Fibroblast of mammary gland (primary cell): ENCODE data around the gene TRAPPC11.
A peak's percentile ranks its signal among the peaks of the same experiment; 100 is the strongest.

Experiments used
- DNase-seq: peaks from one replicate; pipeline ENCODE4 v3.0.0-alpha.2; 2010; ENCODE audit warnings: low read depth
- H3K4me3 ChIP-seq: 2 replicates; pipeline ENCODE4 v1.5.1; 2011; ENCODE audit warnings: low read depth, mild to moderate bottlenecking, low read length, moderate library complexity; ENCODE audit not compliant: control insufficient read depth
- TF ChIP-seq, protein P1 (sequence below): conservative IDR thresholded peaks from 2 replicates; pipeline ENCODE4 v1.5.1; 2011; ENCODE audit warnings: low read depth, low read length, inconsistent platforms; ENCODE audit not compliant: control insufficient read depth, insufficient read depth

The TRAPPC11 gene

DNA sequence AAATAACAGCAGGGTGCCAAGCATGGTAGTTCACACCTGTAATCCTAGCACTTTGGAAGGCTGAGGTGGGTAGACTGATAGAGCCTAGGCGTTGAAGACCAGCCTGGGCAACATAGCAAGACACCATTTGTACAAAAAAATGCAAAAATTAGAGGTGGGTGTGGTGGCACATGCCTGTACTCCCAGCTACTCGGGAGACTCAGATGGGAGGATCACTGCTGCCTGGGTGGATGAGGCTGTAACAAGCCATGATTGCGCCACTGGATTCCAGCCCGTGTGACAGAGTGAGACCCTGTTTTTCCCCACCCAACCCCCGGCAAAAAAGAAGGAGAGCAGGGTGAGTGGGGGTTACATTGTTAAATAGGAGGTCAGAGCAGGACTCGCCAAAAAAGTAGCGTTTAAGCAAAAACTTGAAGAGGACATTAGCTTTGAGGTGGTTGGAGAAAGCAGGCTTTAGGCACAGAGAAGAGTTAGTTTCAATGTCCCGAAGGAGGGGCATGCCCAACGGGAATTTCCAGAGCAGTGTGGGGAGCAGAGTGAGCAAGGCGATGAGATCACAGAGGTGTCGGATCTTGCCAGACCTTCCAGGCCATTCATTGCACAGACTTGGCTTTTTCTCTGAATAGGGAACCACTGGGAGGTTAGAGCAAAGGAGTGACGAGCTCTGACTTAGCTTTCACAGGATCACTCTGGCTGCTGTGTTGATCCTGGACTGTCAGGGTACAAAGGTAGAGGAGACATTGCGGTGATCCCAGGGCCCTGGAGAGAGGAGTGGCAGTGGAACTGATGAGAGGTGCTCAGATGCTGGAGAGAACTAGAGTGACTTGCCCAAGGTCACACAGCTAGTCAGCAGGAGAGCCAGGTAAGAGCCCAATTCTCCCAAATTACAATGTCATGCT is 70.6 kb downstream of the TRAPPC11 start:
- TF ChIP-seq, protein P1, sequence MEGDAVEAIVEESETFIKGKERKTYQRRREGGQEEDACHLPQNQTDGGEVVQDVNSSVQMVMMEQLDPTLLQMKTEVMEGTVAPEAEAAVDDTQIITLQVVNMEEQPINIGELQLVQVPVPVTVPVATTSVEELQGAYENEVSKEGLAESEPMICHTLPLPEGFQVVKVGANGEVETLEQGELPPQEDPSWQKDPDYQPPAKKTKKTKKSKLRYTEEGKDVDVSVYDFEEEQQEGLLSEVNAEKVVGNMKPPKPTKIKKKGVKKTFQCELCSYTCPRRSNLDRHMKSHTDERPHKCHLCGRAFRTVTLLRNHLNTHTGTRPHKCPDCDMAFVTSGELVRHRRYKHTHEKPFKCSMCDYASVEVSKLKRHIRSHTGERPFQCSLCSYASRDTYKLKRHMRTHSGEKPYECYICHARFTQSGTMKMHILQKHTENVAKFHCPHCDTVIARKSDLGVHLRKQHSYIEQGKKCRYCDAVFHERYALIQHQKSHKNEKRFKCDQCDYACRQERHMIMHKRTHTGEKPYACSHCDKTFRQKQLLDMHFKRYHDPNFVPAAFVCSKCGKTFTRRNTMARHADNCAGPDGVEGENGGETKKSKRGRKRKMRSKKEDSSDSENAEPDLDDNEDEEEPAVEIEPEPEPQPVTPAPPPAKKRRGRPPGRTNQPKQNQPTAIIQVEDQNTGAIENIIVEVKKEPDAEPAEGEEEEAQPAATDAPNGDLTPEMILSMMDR = no peak
- no peak overlapping the region for H3K4me3 ChIP-seq
- peak; percentile 71 for DNase-seq

DNA sequence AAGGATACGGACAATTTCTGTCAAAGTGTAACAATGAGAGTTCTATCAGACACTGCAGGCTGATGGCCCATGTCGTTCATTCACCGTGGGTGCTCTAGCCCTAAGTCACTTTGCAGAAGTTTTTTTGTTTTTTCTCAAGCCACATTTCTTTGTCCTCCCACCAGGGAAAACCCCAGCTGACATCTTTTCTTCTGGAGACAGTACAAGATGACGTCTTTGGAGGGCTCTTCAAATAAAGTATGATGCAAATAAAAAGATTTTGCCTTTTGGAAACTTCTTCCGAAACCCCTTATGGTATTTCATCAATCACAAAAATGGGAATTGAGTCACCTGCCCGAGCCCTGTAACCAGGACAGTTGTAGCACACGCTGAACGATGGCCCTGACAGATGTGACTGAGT is 73.2 kb downstream of the TRAPPC11 start:
- TF ChIP-seq, protein P1 = no peak
- no peak overlapping the region for H3K4me3 ChIP-seq
- DNase-seq = no peak

DNA sequence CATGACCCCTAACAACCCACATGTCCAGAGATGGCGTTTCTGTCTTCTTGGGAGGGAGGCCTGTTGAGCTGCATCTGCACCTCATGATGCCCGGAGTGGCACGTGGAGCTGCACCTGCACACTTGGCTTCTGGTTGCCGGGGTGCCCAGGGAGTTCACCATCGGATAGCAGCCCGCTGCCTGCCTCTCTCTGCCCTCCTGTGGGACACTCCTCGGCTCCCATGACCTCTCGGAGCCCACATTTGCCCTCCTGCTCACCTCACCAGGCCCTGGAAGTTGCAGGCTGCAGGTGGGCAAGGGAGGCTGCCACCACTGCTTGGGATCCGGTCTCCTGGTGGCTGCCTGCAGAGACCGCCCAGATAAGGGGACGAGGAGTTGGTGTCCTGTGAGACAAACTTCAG is 74.1 kb downstream of the TRAPPC11 start:
- DNase-seq = no peak
- no peak overlapping the region for H3K4me3 ChIP-seq
- TF ChIP-seq, protein P1 = no peak

DNA sequence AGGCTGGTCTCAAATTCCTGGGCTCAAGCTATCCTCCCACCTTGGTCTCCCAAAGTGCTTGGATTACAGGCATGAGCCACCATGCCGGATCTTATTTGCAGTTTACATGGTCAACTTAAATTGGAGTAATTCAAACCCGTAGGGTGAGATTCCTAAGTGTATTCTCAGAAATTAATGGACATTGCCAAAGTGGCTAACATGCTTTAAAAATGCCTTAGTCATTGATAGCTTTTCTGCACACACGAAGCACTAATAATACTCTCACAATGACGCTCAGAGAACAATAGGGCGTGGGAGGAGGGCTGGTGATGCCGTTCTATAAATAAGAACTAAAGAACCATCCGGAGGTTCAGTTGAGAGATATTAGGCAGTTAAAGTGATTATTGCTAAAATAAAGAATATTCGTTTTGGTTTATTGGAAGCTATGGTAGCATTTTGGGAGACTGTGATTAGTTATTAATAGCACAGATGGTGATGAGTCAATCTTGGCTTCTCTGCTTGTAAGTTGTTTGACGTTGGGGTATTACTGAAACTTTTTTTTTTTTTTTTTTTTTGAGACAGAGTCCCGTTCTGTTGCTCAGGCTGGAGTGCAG is 79.1 kb downstream of the TRAPPC11 start:
- H3K4me3 ChIP-seq = no peak overlapping the region
- peak; percentile 68 for DNase-seq
- TF ChIP-seq, protein P1 = no peak

DNA sequence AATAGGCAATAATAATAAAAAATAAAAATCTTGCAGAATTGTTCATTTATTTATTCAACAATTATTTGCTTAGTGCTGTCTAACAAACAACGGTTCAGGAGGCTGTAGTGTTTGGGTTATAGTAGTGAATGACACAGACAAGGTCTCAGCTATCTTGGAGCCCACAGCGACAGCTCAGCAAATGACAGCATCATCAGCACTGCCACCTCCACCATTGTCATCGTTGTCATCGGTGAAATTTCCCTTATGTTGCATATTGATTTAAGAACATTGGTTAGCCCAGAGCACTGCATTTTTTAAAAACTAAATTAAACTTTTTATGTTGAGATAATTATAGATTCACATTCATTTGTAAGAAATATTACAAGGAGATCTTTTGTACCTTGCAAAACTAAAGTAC is 79.9 kb downstream of the TRAPPC11 start:
- DNase-seq = no peak

DNA sequence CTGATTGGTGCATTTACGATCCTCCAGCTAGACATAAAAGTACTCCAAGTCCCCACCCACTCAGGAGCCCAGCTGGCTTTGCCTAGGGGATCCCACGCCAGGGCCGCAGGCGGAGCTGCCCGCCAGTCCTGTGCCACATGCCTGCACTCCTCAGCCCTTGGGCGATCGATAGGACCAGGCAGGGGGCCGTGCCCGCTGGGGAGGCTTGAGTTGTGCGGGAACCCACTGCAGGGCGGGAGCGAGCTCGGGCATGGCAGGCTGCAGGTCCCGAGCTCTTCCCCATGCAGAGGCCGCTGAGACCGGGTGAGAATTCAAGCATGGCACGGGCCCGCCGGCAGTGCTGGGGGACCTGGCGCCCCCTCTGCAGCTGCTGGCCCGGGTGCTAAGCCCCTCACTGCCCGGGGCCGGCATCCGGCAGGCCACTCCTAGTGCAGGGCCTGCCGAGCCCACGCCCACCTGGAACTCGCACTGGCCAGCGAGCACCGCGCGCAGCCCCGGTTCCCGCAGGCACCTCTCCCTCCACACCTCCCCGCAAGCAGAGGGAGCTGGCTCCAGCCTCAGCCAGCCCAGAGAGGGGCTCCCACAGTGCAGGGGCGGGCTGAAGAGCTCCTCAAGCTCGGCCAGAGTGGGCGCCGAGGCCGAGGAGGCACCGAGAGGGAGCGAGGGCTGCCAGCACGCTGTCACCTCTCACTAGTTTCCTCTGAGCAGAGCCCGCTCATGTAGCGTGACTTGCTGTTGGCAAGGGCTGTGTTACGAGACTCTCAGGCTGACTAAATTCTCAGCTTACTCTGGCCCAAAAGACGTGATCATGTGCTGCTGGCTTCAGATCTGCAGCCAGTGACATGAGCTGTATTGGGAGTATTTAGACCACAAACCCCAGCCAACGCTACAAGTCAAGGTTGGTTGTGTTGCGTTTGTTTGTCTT is 87.5 kb downstream of the TRAPPC11 start:
- DNase-seq = peak; percentile 45
- H3K4me3 ChIP-seq = no peak overlapping the region
- TF ChIP-seq, protein P1 = no peak

More for the DNA sequence above, 79.9 kb downstream of the TRAPPC11 start:
- TF ChIP-seq, protein P1 = no peak
- no peak overlapping the region for H3K4me3 ChIP-seq
